Osteocyte (in vitro differentiated cells): ENCODE results near the gene NOB1. TPM values are rescaled to one million over a fixed set of nuclear protein-coding genes. Genes with fewer than 3 reads are reported as not detected.
A peak's percentile ranks its signal among the peaks of the same experiment; 100 is the strongest.

Source experiments
- DNase-seq: peaks from one replicate; pipeline ENCODE4 v3.0.0; 2021; ENCODE audit warnings: mixed read lengths; ENCODE audit not compliant: unreplicated experiment; ENCODE audit errors: extremely low spot score
- H3K27ac Mint-ChIP-seq: one replicate; pipeline ENCODE4 v1.8.0; 2021; ENCODE audit warnings: mild to moderate bottlenecking, mixed read lengths; ENCODE audit not compliant: unreplicated experiment
- H3K27me3 Mint-ChIP-seq: one replicate; pipeline ENCODE4 v1.8.0; 2021; ENCODE audit warnings: mixed read lengths; ENCODE audit not compliant: unreplicated experiment
- H3K36me3 Mint-ChIP-seq: one replicate; pipeline ENCODE4 v1.8.0; 2021; ENCODE audit warnings: mixed read lengths; ENCODE audit not compliant: unreplicated experiment
- H3K4me1 Mint-ChIP-seq: one replicate; pipeline ENCODE4 v1.8.0; 2021; ENCODE audit warnings: mixed read lengths; ENCODE audit not compliant: unreplicated experiment
- H3K4me3 Mint-ChIP-seq: one replicate; pipeline ENCODE4 v1.8.0; 2021; ENCODE audit warnings: mild to moderate bottlenecking, moderate library complexity, mixed read lengths; ENCODE audit not compliant: unreplicated experiment
- H3K9me3 Mint-ChIP-seq: one replicate; pipeline ENCODE4 v1.8.0; 2021; ENCODE audit warnings: mixed read lengths; ENCODE audit not compliant: unreplicated experiment
- total RNA-seq: library from RNA; stranded (reverse); gene quantifications from 2 replicates; pipeline ENCODE4 v1.2.1, GENCODE V29; 2021
- TF ChIP-seq, protein P1 (sequence below): fragments of 200-600 bp; sonication (generic); IDR thresholded peaks from 2 replicates; pipeline ENCODE4 v1.5.0; 2021; ENCODE audit warnings: antibody characterized with exemption, mild to moderate bottlenecking, moderate library complexity

The NOB1 gene
- total RNA-seq, 1 donor from 2014 or later = 43.3 TPM

DNA sequence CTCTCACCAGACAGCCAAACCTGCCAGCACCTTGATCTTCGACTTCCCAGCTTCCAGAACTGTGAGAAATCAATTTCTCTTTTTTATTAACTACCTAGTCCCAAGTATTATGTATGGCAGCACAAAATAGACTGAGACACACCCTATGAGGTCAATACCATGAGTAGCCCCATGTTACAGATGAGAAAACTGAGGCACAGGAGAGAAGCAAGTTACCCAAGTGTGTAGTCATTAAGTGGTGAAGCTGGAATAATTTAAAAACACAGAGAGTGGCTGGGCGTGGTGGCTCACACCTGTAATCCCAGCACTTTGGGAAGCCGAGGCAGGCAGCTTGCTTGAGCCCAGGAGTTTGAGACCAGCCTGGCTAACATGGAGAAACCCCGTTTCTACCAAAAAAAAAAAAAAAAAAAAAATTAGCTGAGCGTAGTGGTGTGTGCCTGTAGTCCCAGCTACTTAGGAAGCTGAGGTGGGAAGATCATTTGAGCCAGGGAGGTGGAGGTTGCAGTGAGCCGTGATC is 33.2 kb downstream of the NOB1 start:
- TF ChIP-seq, protein P1, sequence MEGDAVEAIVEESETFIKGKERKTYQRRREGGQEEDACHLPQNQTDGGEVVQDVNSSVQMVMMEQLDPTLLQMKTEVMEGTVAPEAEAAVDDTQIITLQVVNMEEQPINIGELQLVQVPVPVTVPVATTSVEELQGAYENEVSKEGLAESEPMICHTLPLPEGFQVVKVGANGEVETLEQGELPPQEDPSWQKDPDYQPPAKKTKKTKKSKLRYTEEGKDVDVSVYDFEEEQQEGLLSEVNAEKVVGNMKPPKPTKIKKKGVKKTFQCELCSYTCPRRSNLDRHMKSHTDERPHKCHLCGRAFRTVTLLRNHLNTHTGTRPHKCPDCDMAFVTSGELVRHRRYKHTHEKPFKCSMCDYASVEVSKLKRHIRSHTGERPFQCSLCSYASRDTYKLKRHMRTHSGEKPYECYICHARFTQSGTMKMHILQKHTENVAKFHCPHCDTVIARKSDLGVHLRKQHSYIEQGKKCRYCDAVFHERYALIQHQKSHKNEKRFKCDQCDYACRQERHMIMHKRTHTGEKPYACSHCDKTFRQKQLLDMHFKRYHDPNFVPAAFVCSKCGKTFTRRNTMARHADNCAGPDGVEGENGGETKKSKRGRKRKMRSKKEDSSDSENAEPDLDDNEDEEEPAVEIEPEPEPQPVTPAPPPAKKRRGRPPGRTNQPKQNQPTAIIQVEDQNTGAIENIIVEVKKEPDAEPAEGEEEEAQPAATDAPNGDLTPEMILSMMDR = no peak
- Mint-ChIP-seq H3K27ac (no peak overlapping the region), H3K9me3 (no peaks in the 10 kb centered on the region), H3K4me1 (peaks cover 42% of the 10 kb centered on the region), H3K36me3 (peaks cover 28% of the 10 kb centered on the region), H3K4me3 (no peak overlapping the region), H3K27me3 (no peaks in the 10 kb centered on the region)
- DNase-seq = no peak

DNA sequence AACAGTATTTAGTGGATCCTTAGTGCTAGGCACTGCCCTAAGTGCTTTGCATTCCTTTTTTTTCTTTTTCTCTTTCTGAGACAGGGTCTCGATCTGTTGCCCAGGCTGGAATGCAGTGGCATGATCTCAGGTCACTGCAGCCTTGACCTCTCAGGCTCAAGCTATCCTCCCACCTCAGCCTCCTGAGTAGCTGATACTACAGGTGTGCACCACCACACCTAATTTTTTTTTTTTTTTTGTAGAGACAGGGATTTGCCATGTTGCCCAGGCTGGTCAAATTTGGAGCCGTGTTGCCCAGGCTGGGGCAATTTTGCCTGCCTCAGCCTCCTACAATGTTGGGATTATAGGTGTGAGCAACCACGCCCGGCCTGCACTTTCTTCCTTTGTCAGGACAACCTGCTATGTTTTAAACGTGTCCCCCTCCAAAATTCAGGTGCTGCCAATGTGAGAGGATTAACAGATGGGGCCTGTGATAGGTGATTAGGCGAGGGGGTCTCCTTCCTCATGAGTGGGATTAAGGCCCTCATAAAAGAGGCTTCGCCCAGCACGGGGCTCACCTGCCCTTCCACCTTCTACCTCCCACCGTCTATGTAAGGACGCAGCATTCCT is 33.8 kb downstream of the NOB1 start:
- H3K27me3 Mint-ChIP-seq = no peaks in the 10 kb centered on the region
- peaks cover 41% of the 10 kb centered on the region for H3K4me1 Mint-ChIP-seq
- peaks cover 28% of the 10 kb centered on the region for H3K36me3 Mint-ChIP-seq
- H3K4me3 Mint-ChIP-seq = no peak overlapping the region
- TF ChIP-seq, protein P1 = no peak
- peak; percentile 46 for DNase-seq
- no peak overlapping the region for H3K27ac Mint-ChIP-seq
- no peaks in the 10 kb centered on the region for H3K9me3 Mint-ChIP-seq

DNA sequence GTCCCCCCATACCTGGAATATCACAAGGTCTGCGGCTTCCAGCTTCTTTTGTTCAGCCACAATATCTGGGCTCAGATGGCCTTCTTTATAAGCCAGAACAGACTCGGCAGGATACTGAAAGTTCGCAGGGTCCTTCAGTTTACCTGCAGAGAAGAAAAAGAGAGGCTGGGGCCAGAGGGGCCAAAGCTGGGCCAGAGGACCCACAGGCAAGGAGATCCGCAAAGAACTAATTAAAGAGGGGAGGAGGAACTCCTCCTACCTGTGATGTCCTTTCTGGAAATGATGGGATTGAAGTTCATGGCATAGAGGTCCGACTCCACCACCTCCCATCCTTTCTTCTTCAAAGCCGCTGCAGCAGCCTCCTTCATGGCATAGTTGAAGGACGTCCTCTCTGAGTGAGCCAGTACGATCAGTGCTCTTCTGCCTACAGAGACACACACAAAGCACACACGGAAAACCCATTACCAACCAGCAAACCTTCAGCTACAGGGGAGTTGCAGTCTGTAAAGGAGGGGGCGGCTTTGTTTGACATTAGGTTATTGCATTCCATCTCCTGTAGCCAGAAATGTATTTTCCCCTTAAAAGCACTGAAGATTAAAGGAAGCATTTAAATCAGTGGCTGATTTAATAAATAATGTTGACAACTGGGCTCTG is 36.5 kb downstream of the NOB1 start:
- Mint-ChIP-seq H3K9me3 (no peaks in the 10 kb centered on the region), H3K4me3 (no peak overlapping the region), H3K4me1 (peaks cover 22% of the 10 kb centered on the region), H3K27ac (no peak overlapping the region), H3K27me3 (no peaks in the 10 kb centered on the region), H3K36me3 (peaks cover 40% of the 10 kb centered on the region)
- DNase-seq = peak; percentile 51
- TF ChIP-seq, protein P1 = no peak

DNA sequence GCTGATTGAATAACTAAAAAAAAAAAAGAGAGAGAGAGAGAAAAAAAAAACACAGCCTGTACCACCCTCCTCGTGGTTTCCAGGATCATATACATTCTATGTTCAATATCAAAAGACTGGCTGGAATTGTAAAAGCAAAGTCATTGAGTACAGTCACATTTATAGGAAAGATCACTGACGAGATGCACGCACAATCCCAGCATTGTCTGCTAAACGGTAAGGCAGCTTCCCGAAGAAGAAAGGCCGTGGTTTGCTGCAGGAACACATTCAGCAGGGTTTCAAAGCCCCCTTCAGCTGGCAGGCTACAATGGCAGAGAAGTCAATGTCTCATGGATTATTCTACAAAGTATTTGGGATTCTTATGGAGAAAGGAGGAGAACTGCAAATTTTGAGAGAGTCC is 37.7 kb downstream of the NOB1 start:
- no peak overlapping the region for H3K4me3 Mint-ChIP-seq
- H3K27me3 Mint-ChIP-seq = no peaks in the 10 kb centered on the region
- H3K4me1 Mint-ChIP-seq = peaks cover 14% of the 10 kb centered on the region
- TF ChIP-seq, protein P1 = no peak
- no peak overlapping the region for H3K27ac Mint-ChIP-seq
- DNase-seq = no peak
- H3K36me3 Mint-ChIP-seq = peaks cover 48% of the 10 kb centered on the region
- H3K9me3 Mint-ChIP-seq = no peaks in the 10 kb centered on the region

DNA sequence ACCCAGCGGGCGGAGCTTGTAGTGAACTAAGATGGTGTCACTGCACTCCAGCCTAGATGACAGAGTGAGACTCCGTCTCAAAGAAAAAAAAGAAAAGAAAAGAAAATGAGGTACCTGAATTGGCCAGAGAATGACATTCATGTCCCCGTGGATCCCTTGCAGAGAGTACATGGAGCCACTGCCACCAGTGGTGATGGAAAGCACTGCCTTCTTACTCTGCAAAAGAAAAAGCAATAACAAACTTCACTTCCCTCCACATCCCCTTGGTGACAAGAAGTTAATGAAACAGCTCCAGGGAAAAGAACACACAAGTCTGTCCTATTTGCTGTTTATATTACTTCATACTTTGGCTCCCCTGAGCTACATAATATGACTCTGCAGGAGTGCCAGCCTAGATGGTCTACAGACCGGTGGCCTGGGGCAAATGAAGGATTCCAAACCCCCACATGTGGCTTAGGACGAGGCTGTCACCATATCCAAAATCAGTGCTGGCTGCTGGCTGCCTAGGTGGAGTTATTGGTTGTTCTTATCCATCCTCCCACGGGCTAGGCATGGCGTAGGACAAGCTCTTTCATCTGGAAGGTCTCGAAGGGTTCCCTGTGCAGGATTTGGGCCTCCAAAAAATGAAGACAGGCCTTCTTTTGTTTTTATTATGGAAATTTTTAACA is 41.7 kb downstream of the NOB1 start:
- Mint-ChIP-seq H3K4me1 (peaks cover 4% of the 10 kb centered on the region), H3K27ac (peak overlapping the region; percentile 47), H3K9me3 (no peaks in the 10 kb centered on the region), H3K27me3 (no peaks in the 10 kb centered on the region), H3K4me3 (no peak overlapping the region), H3K36me3 (peaks cover 52% of the 10 kb centered on the region)
- TF ChIP-seq, protein P1 = no peak
- DNase-seq = peak; percentile 49
